Measurements from ENCODE around the gene GRPR.
"Not testable (repeated sequence)": the region's sequence is repeated elsewhere in the genome, so short reads cannot be mapped to it uniquely, and the experiment has no call there.

The GRPR gene

GRCh38 chrX:16160729-16161128 lies 37.4 kb downstream of the GRPR start:
- Mint-ChIP-seq H3K27me3 (ENCODE audit: low read depth) (peaks cover 3% of the 10 kb centered on the region), H3K36me3 (ENCODE audit: low read depth) (no peaks in the 10 kb centered on the region), H3K27ac (no peak overlapping the region), H3K9me3 (no peaks in the 10 kb centered on the region), H3K4me1 (no peaks in the 10 kb centered on the region), H3K4me3 (no peak overlapping the region)
- no peak for TF ChIP-seq CTCF (IDR thresholded peaks at IDR 0.05; ENCODE audit: unreplicated experiment in 3 of 3)

GRCh38 chrX:16161173-16161572 lies 37.8 kb downstream of the GRPR start:
- H3K36me3 Mint-ChIP-seq (ENCODE audit: low read depth); H3K9me3 Mint-ChIP-seq; H3K4me3 Mint-ChIP-seq; H3K27ac Mint-ChIP-seq; H3K4me1 Mint-ChIP-seq; H3K27me3 Mint-ChIP-seq (ENCODE audit: low read depth): not testable (repeated sequence)

GRCh38 chrX:16162391-16162790 lies 39.0 kb downstream of the GRPR start:
- no peak overlapping the region for H3K4me3 Mint-ChIP-seq
- H3K36me3 Mint-ChIP-seq (ENCODE audit: low read depth): no peaks in the 10 kb centered on the region
- peaks cover 3% of the 10 kb centered on the region for H3K27me3 Mint-ChIP-seq (ENCODE audit: low read depth)
- no peaks in the 10 kb centered on the region for H3K4me1 Mint-ChIP-seq
- H3K27ac Mint-ChIP-seq: no peak overlapping the region
- no peak for TF ChIP-seq CTCF (IDR thresholded peaks at IDR 0.05; ENCODE audit: unreplicated experiment in 3 of 3)
- no peaks in the 10 kb centered on the region for H3K9me3 Mint-ChIP-seq

- Mint-ChIP-seq H3K4me1 (no peaks in the 10 kb centered on the region), H3K9me3 (no peaks in the 10 kb centered on the region), H3K36me3 (ENCODE audit: low read depth) (no peaks in the 10 kb centered on the region), H3K4me3 (no peak overlapping the region), H3K27ac (no peak overlapping the region), H3K27me3 (ENCODE audit: low read depth) (peaks cover 3% of the 10 kb centered on the region)
- no peak for TF ChIP-seq CTCF (IDR thresholded peaks at IDR 0.05; ENCODE audit: unreplicated experiment in 3 of 3)
Measured at GRCh38 chrX:16164748-16165147, 41.4 kb downstream of the GRPR start.

GRCh38 chrX:16167181-16167580 lies 43.8 kb downstream of the GRPR start, which contains the start of gene MAGEB17:
Gene MAGEB17 (plus strand): TSS chrX:16167481. CDS start chrX:16170383, 2,902 bp downstream.
- H3K9me3 Mint-ChIP-seq: no peaks in the 10 kb centered on the region
- H3K27me3 Mint-ChIP-seq (ENCODE audit: low read depth): peaks cover 3% of the 10 kb centered on the region
- no peaks in the 10 kb centered on the region for H3K36me3 Mint-ChIP-seq (ENCODE audit: low read depth)
- TF ChIP-seq CTCF (IDR thresholded peaks at IDR 0.05; ENCODE audit: unreplicated experiment in 3 of 3): no peak
- no peaks in the 10 kb centered on the region for H3K4me1 Mint-ChIP-seq
- no peak within 1 kb of the TSS for H3K4me3 Mint-ChIP-seq
- H3K27ac Mint-ChIP-seq: no peak within 1 kb of the TSS

- Mint-ChIP-seq H3K4me1 (no peaks in the 10 kb centered on the region), H3K27me3 (ENCODE audit: low read depth) (peaks cover 4% of the 10 kb centered on the region)
Measured at GRCh38 chrX:16171039-16171438, 47.7 kb downstream of the GRPR start.

More at GRCh38 chrX:16171039-16171438, 47.7 kb downstream of the GRPR start:
- Mint-ChIP-seq H3K9me3 (no peaks in the 10 kb centered on the region), H3K27ac (no peak overlapping the region), H3K36me3 (ENCODE audit: low read depth) (no peaks in the 10 kb centered on the region), H3K4me3 (no peak overlapping the region)
- no peak for TF ChIP-seq CTCF (IDR thresholded peaks at IDR 0.05; ENCODE audit: unreplicated experiment in 3 of 3)
